Measurements from ENCODE around the gene SYT2.

DNA sequence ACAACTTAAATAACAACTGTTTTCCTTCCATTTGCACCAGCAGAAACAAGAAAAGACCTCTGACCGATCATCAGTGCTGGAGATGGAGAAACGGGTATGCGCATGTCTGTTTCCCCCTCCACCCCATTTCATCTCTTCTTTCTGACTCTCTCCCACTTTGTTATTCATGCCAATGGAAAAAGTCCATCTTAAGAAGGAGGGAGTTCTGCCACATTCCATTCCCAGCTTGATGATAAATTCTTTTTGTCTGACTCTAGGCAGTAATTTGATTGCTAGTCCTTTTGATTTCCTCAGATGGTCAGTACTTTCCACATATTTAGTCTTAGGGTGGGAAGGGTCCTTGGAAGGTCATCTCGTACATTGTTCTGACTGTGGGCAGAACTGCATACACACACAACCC is 142.5 kb downstream of the SYT2 start:
- TF ChIP-seq, protein P1, sequence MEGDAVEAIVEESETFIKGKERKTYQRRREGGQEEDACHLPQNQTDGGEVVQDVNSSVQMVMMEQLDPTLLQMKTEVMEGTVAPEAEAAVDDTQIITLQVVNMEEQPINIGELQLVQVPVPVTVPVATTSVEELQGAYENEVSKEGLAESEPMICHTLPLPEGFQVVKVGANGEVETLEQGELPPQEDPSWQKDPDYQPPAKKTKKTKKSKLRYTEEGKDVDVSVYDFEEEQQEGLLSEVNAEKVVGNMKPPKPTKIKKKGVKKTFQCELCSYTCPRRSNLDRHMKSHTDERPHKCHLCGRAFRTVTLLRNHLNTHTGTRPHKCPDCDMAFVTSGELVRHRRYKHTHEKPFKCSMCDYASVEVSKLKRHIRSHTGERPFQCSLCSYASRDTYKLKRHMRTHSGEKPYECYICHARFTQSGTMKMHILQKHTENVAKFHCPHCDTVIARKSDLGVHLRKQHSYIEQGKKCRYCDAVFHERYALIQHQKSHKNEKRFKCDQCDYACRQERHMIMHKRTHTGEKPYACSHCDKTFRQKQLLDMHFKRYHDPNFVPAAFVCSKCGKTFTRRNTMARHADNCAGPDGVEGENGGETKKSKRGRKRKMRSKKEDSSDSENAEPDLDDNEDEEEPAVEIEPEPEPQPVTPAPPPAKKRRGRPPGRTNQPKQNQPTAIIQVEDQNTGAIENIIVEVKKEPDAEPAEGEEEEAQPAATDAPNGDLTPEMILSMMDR (IDR thresholded peaks at IDR 0.05), result no peak
- no peak for TF ChIP-seq EZH2 (IDR thresholded peaks at IDR 0.05)
- no peak for TF ChIP-seq EZH2phosphoT487 (IDR thresholded peaks at IDR 0.05)
